Esophagus squamous epithelium (tissue), 5 donors: Measurements from ENCODE around the gene TAOK1. TPM values are rescaled to one million over a fixed set of nuclear protein-coding genes. Genes with fewer than 3 reads are reported as not detected.
A peak's percentile ranks its signal among the peaks of the same experiment; 100 is the strongest.

Experiments
- DNase-seq: peaks from one replicate; lab custom pipeline; 2025; lab: John Stamatoyannopoulos, UW
- H3K27ac ChIP-seq, 4 donors: fragments of 200-600 bp; sonication (generic); one replicate each; pipeline ENCODE4 v1.5.1; 2016 to 2019; ENCODE audit warnings: mild to moderate bottlenecking in 1 of 4
- H3K27me3 ChIP-seq, 4 donors: fragments of 200-600 bp; sonication (generic); 1 replicate in 3 of 4; 2 replicates in 1 of 4; pipeline versions ENCODE4 v1.5.1 to v1.6.0; 2017 to 2021; ENCODE audit warnings: antibody characterized with exemption in 1 of 4
- H3K36me3 ChIP-seq, 3 donors: fragments of 200-600 bp; sonication (generic); one replicate each; pipeline ENCODE4 v1.5.1; 2016 to 2019
- H3K4me1 ChIP-seq, 3 donors: fragments of 200-600 bp; sonication (generic); one replicate each; pipeline ENCODE4 v1.5.1; 2017 to 2019
- H3K4me3 ChIP-seq, 4 donors: fragments of 200-600 bp; sonication (generic); 1 replicate in 3 of 4; 2 replicates in 1 of 4; pipeline ENCODE4 v1.5.1; 2016 to 2019; ENCODE audit warnings: mild to moderate bottlenecking in 2 of 4, moderate library complexity in 1 of 4
- H3K9me3 ChIP-seq, 3 donors: fragments of 200-600 bp; sonication (generic); one replicate each; pipeline ENCODE4 v1.5.1; 2016 to 2019
- POLR2A ChIP-seq, 4 donors: fragments of 450-650 bp; IDR thresholded peaks; one replicate each; pipeline ENCODE4 v1.6.1; 2017; ENCODE audit warnings: antibody characterized with exemption in 4 of 4, mild to moderate bottlenecking in 4 of 4, moderate library complexity in 3 of 4
- WGBS, 2 donors: methylation state at CpG; one replicate each; pipeline ENCODE4 v1.1.5; 2018; 5-methylcytosine and 5-hydroxymethylcytosine counted together
- intact Hi-C: fragments of 100-400 bp; cut with DNase I; formaldehyde crosslinking; loops from one replicate; pipeline ENCODE4 v1.15.0; 2022
- total RNA-seq, 4 donors: library from RNA; depleted of rRNA; stranded (reverse); fragments of >200 nt; gene quantifications; one replicate each; pipeline ENCODE4 v1.1.0, GENCODE V29; 2016
- TF ChIP-seq, protein P1 (sequence below), 6 experiments: fragments of 450-650 bp in 4 of 6; fragments of 200-600 bp in 2 of 6; sonication (generic) in 2 of 6; IDR thresholded peaks; one replicate each; pipeline ENCODE4 v1.5.1; 2016 to 2019; ENCODE audit warnings: antibody characterized with exemption in 6 of 6, mild to moderate bottlenecking in 4 of 6, moderate library complexity in 4 of 6
- donor health status: DM: yes; HTN: yes; CAD: no.

Gene TAOK1
- total RNA-seq, 4 donors from 2014 or later, result 24.9 to 41.4 (median 38.7) TPM

DNA sequence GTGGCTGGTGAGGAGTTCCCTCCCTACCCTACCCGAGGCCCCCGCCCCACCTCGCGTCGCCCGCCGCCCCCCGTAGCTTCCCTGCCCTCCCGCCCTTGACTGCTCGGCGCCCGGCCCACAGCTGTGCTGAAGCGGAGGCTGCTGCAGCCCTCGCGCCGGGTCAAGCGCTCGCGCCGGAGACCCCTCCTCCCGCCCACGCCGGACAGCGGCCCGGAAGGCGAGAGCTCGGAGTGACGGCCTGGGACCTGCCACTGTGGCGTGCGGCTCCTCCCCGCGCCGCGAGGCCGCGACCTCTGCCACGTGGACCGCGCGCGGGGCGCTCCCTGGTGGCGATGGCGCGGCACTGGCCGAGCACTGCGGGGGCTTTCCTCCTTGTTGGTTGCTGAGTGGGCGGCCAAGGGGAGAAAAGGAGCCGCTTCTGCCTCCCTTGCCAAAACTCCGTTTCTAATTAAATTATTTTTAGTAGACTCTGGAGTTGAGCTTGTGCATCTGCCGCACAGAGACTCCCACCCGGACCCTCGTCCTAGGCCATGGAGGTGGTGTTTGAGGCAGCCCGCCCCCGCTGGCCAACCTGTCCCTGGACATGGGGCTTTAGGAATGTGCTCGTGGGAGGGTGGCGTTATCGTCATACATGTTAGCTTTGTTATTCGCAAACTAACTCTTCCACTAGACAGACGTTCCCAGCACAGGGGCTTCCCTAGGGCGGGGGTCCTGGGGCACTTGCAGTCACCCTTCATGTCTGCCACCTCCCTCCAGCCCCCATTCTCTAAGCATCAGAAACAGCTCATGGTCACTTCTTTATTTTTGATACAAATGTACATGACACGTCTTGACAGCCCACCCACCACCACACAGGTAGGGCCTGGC lies 182.8 kb downstream of the TAOK1 start:
- no peaks in the 10 kb centered on the region for H3K27me3 ChIP-seq
- peak overlapping the region; percentile 9 to 52 (median 34) for H3K4me3 ChIP-seq
- peaks cover 21 to 53% (median 33%) of the 10 kb centered on the region in 3 donors for H3K36me3 ChIP-seq
- DNase-seq, result no peak
- intact Hi-C loops, result no loop called here
- H3K27ac ChIP-seq, result peak overlapping the region in 3 of 4 donors; percentile 3 to 59 (median 23)
- no peaks in the 10 kb centered on the region for H3K9me3 ChIP-seq
- no peak for TF ChIP-seq POLR2A (IDR thresholded peaks at IDR 0.05)
- TF ChIP-seq, protein P1, sequence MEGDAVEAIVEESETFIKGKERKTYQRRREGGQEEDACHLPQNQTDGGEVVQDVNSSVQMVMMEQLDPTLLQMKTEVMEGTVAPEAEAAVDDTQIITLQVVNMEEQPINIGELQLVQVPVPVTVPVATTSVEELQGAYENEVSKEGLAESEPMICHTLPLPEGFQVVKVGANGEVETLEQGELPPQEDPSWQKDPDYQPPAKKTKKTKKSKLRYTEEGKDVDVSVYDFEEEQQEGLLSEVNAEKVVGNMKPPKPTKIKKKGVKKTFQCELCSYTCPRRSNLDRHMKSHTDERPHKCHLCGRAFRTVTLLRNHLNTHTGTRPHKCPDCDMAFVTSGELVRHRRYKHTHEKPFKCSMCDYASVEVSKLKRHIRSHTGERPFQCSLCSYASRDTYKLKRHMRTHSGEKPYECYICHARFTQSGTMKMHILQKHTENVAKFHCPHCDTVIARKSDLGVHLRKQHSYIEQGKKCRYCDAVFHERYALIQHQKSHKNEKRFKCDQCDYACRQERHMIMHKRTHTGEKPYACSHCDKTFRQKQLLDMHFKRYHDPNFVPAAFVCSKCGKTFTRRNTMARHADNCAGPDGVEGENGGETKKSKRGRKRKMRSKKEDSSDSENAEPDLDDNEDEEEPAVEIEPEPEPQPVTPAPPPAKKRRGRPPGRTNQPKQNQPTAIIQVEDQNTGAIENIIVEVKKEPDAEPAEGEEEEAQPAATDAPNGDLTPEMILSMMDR (IDR thresholded peaks at IDR 0.05), result peak; percentile 49 to 70 (median 66)
- H3K4me1 ChIP-seq, result peaks cover 20 to 64% (median 30%) of the 10 kb centered on the region in 3 donors
- 47 to 78% methylated on average over 12 to 17 of the region's 62 CpGs for WGBS, 2 donors

DNA sequence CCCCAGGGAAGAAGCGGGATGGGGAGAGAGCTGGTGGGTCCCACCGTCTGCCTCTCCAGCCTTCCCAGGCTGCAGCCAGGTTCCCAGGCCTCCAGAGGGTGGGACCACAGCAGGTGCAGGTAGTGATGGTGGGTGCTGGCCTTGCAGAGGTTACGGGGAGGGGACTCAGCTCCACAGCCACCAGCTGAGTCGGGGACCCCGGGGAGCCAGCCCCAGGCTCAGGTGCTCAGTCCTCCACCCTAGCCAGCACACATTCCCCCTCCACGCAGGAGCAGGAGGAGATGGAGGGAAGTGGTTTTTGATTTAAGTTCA lies 183.4 kb downstream of the TAOK1 start:
- Histone ChIP-seq H3K36me3 (peaks cover 21 to 59% (median 39%) of the 10 kb centered on the region in 3 donors), H3K27ac (no peak overlapping the region), H3K4me1 (peaks cover 26 to 68% (median 30%) of the 10 kb centered on the region in 3 donors), H3K27me3 (no peaks in the 10 kb centered on the region), H3K4me3 (no peak overlapping the region), H3K9me3 (no peaks in the 10 kb centered on the region)
- no peak for DNase-seq
- TF ChIP-seq, protein P1 (IDR thresholded peaks at IDR 0.05), result no peak
- no peak for TF ChIP-seq POLR2A (IDR thresholded peaks at IDR 0.05)
- WGBS, 2 donors, result 85 to 94% methylated on average over 3 to 4 of the region's 6 CpGs
- intact Hi-C loops, result no loop called here

DNA sequence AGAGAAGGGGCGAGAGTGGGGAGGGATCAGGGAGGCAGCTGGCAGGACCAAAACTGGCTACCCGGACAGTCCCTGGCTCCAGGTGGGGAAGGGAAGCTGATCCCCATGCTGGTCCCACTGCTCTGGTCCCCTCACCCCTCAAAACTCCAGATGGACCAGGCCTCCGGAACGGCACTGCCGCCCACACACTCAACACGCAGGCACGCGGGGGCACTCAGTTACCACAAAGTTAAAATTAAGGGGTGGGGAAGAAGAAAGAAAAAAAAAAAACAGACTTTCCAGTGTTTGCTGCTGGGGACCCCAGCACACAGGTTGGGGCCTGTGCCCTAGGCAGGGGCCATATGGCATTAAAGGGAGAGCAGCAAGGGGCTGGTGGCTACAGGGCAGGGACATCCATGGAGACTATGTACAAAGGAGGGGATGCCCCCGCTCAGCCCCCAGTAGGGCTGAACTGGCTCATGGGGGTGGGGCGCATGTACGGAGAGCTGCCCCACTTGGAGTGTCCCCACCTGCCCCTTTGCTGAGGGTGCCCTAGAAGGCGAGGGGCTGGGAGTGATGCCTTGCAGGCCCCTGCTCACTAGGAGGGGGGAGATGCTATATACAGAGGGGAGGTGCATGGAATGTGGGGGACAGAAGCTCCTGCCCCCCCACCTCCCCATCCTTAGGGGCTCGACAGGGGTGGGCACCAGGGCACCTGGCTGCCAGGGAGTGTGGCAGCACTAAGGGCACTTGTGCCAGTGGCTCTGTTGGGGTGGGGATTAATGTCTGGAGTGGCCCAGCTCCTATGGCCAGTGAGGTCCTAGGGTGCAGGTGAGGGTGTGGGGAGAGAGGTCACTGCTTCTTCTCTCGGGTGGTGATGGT lies 183.9 kb downstream of the TAOK1 start:
- Histone ChIP-seq H3K9me3 (no peaks in the 10 kb centered on the region), H3K27me3 (no peaks in the 10 kb centered on the region), H3K27ac (no peak overlapping the region), H3K4me3 (no peak overlapping the region), H3K36me3 (peaks cover 21 to 65% (median 44%) of the 10 kb centered on the region in 3 donors), H3K4me1 (peaks cover 27 to 69% (median 28%) of the 10 kb centered on the region in 3 donors)
- TF ChIP-seq, protein P1 (IDR thresholded peaks at IDR 0.05), result no peak
- no peak for TF ChIP-seq POLR2A (IDR thresholded peaks at IDR 0.05)
- 83 to 89% methylated on average over 5 to 7 of the region's 14 CpGs for WGBS, 2 donors
- DNase-seq, result no peak
- intact Hi-C loops, result no loop called here

DNA sequence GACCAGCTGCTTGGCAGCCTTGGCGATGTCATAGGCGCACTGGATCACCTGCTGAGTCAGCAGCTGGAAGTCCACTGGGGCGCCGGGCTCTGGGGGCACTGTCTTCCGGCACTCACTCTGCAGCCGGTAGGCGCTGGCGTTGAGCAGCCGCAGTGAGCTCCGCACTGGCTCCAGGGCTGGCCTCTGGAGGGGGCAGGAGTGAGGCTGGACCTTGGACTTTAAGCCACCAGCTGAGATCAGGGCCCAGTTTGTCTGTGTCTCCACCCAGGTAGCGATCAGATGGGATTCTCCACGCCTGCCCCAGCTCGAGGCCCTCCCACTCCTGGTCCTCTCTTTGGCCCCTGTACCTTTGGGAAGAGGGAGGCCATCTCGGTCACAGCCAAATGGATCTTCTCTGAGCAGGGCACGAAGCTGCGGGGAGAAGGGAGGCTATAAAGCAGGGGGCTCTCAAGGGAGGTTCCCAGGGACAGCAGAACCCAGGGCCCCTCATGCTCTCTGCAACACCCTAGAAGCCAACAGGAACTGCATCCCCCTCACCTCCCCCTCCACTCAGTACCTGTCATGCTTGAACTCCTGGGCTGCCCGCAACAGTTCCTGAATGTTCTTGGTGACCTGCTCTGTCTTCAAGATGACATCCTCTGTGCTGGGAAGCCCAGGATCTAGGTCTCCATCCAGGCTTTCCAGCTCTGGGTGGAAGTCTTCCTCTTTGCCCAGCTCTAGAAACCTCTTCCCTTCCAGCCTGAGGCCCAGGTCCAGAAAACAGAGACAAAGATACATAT lies 184.8 kb downstream of the TAOK1 start:
- no peak overlapping the region for H3K27ac ChIP-seq
- H3K4me1 ChIP-seq, result peaks cover 20 to 67% (median 21%) of the 10 kb centered on the region in 3 donors
- no peaks in the 10 kb centered on the region for H3K27me3 ChIP-seq
- peaks cover 21 to 73% (median 44%) of the 10 kb centered on the region in 3 donors for H3K36me3 ChIP-seq
- TF ChIP-seq, protein P1 (IDR thresholded peaks at IDR 0.05), result no peak
- TF ChIP-seq POLR2A (IDR thresholded peaks at IDR 0.05), result no peak
- no peak overlapping the region for H3K4me3 ChIP-seq
- DNase-seq, result no peak
- H3K9me3 ChIP-seq, result no peaks in the 10 kb centered on the region
- 100% methylated on average over 2 of the region's 17 CpGs; no CpG with 5 or more reads in 1 of the 2 donors for WGBS, 2 donors
- intact Hi-C loops, result no loop called here
